Measurements from ENCODE around the gene EPHX1.
"Not testable (repeated sequence)": the region's sequence is repeated elsewhere in the genome, so short reads cannot be mapped to it uniquely, and the experiment has no call there.

Gene EPHX1

DNA sequence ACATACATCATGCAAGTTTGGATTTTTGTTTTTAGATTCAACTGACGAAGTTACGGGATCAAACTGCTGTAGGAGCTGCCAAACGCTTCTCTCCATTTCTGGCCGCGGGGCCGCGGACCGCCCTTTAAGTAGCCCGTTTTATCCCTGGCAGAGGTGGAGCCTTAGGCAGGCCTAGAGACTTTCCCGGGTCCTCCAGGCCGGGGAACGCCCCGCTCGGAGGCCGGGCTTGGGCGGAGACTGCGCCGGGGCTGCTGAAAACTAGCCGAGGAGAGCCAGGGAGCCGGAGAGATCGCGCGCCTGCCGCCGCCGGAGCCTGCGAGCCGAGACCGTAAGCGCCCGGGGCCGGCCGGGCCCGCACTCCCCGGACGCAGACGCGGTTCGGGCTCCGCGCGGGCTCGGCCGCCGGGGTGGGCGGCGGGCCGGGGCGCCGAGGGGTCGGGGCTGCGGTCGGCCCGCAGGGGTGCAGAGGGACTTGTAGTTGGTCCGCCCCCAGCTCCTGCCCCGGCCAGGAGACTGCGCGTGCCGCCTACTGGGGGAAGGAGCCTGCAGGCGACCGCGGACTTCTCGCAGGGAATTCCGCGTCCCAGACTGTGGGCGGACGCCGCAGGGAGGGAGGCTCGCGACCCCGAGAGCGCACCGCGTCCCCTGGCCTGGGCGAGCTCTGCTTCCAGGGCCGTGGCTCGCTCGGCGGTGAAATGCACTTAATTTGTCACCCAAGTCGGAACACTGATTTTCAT lies at the start of gene EPHX1:
TSS of gene EPHX1 (plus strand) at position 283 of the 737 bp plus-strand sequence. CDS start 18,606 bp downstream, outside the sequence.
- DNase-seq, result no peak

DNA sequence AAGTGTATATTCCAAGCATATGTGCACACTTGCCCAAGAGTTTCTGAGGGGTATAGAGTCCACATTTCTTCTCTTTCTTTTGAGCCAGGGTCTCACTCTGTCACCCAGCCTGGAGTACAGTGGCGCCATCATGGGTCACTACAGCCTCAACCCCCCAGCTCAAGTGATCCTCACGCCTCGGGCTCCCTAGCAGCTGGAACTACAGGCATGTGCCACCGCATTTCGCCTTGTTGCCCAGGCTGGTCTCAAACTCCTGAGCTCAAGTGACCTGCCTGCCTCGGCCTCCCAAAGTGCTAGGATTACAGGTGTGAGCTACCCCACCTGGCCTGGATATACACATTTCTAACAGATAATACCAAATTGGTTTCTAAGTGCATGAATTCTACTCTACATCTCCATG lies 49.4 kb upstream of the EPHX1 start:
- DNase-seq, result no peak

DNA sequence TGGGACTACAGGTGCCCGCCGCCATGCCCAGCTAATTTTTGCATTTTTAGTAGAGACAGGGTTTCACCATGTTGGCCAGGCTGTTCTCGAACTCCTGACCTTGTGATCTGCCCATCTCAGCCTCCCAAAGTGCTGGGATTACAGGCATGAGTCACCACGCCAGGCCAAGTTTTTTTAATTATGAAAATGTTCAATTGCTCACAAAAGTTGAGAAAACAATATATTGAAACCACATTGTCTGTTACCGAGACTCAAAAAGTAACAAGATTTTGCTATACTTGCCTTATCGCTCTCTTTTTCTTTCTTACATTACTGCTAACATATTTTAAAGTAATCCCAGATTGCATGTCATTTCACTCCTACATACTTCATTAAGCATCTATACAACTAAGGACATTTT lies 48.5 kb upstream of the EPHX1 start:
- not testable (repeated sequence) for DNase-seq

DNA sequence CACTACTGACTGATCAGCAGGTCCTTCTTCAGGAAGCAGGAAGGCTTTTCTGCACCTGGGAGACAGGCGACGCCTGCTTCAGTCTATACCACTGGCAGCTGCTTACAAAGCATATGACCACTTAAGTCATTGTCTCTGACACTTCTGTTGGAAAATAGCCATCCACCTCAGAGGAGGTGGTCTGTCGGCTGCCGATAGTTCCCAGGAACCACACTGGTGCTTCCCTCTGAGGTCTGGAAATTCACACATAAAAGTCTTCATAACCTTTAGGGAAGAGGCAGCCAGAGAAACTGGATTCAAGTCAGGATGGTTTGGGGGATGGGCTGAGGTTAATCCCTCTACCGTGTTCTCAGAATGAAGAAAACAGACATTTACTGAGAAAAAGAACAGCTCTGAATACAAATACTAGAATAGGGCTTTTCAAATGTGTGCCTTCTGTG lies 47.9 kb upstream of the EPHX1 start:
- no peak for DNase-seq

DNA sequence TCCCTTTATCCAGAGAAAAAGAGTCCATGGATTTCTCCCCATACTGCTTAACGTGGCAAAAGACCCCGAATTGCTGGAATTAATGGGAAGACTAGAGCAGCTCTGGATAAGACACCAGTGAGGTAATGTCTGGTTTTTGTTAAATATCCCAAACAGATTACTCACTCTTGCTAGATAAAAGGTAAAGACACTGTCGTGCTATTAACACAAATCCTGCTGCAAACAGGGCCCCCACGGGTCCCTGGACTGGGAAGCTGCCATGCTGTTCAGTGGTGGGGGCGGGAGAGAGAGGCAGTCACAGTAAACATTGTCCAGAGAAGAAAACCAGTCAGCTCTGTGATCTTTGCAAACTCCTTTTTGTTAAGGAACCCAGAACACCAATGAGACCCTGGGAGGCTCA lies 47.5 kb upstream of the EPHX1 start:
- DNase-seq, result no peak

DNA sequence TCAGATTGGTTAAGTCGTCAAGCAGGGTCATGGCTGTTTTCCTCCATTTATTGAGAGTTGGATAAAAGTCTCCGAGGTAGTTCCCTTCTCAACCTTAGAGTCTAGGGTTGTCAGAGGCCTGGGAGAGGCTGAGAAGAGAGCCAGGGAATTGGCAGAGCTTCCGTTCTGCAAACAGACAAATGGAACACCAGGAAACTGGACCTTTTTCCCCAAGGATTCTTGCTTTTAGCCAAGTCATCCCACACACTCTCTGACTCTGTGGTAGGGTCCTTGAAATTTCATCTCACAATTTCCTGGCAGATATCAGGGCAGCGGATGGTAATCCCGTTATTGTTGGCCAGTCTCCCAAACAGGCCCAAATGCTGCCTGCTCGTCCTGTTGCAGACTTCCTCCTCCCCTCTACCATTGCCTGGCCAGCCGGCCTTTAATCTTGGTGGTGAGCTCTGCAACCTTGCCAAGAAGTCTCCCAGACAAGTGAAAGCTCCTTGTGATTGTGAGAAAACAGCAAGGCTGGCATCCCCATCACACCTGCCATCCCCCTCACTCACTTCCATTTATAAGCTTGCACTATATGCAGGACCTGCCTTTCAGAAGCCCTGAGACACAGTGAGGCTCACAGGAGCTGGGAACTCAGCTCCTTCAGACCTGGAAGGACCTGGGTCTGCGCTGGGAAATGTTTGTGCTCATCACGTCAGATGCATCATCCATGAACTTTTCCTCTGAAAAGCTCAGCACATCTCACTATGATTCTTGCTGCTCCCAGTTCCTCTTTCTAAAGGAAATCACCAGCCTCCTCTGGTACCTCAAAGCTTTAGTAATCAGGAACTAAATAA lies 46.0 kb upstream of the EPHX1 start:
- no peak for DNase-seq

DNA sequence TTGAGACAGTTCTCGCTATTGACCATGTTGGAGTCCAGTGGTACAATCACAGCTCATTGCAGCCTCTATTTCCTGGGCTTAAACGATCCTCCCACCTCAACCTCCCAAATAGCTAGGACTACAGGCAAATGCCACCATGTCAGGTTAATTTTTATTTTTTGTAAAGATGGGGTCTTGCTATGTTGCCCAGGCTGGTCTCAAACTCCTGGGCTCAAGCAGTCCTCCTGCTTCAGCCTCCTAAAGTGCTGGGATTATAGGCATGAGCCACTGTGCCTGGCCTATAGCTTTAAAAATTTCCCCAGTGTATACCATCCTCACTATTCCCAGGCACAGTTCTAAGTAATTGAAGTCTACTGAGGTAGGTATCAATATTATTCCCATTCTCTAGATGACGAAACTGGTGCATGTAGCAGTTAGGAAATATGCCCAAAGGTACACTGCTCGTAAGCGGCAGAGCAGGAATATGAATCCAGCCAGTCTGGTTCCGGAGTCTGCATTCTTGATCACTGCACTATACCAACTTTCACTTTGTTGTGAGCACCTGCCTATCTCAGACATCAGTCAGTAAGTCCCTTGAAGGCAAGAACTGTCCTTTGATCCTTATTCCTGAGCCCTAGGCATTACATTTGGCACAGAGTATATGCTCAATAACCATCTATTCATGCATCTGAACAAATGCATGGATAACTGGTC lies 43.8 kb upstream of the EPHX1 start:
- no peak for DNase-seq

DNA sequence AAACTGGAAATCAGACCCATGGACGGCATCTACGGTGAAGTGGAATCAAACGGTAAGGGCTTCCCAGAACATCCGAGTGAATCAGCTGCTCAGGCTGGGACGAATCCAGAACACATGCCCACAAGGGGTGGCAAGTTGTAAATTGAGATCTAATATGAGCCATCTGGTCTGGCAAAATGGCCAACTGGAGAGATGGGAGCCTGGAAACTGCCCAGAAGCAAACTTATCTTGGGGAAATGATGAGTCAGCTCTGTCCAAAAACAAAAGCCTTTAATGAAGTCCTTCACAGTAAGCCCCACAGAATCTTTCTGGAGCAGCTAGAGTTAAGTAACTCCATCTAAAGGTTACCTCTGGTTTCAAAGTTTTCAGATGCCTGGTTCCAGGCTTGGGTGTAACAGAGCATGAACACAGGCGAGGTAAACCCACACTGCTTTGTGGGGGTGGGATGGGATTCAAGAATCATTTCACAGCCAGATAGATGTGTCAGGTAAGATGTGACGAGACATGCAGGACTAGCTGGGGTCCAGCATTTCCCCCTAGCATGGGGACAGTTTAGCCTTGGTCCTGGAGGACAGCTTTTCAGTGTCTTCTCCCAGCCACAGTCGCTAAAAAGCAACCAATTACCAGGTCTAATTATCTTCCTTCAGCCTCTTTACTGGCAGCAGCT lies 42.8 kb upstream of the EPHX1 start:
- no peak for DNase-seq

DNA sequence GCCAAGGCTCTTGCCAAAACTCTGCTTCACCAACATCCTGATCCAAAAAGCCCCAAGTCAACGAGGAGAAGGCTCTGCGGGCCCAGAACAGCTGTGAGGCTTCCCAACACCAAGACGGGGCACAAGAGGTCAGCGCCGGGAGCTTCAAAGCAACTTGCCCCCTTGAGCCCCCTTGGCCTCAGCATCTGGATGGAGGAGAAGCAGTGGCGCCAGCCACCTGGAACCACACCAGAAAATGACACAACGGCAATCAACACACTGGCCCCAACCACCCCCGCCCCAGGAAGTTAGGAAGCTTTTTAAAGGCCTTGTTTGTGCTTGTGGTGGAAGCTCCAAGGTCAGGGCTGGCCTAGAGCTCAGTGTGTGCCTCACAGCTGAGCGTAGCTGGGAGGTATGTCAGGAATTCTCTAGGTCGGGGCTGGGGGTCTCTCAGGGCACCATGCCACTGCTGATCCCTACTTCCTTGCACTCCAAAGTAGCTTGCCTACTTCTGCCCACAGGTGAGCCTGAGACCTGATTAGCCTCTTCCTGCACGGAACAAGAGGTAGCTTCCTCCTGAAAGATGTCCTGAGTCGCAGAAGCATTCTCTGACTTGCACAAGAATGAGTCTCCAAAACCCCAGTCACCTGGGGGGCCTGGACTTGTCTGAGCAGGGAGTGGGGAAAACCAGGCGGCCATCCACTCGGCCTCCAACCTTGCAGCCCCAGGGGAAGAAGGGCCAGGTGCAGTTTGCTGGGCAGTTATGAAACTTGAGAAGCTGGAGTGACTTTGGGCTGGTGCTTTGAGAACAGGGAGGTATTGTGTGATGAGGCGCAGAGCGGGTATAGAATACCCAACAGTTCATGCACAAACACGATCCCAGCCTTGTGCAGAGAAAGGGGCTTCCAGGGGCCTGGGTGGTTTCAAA lies 42.0 kb upstream of the EPHX1 start:
- no peak for DNase-seq

DNA sequence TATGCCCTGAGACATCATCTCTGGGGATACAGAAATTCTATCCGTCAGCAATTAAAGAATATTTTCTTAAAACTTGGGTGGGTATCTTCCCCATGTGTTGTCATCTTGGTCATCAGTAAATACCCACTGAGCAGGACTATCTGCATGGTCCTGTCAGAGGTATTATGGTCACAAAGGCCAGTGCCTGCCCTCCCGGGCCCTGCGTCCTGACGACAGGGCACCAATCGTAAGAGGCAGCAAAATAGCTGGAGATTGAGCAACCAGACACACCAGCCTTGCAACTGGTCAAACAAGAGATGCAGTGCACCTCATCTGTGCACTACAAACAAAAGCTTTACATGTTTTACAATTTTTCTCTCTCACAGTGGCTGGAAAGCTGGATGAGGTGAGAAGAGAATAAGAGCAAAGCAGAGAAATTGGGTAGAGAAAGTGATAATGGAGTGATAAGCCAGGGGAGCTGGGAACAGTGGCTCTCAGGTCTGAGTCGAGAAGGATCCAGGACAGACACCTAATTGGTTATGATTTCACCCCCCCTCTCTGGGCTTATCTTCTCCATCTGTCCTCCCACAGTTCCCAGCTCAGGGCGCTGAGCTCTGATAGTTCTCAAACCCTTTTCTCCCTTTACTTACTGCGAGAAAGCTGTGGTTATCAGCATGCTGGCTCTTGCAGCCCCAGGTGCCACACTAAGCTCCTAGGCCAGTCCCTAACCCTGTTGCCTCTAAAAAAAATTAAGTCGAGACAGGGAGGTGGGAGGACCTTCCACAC lies 41.1 kb upstream of the EPHX1 start:
- no peak for DNase-seq

DNA sequence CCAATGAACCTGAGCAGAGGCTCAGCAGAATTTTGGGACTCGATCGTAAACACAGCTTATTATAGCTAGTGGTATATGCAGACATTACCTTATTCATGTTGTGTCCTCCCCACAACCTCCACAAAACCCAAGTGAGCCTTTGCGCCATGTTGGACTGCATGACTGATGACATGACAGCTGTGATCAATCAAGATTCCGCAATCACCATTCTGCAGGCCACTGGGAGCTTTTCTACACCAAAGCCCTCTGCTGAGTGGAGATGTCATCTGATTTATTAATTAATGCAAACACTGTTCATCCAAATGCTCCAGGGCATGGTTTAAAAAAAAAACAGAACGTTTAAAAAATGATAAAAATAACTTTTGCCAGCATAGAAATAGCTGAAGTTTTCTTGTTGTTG lies 40.2 kb upstream of the EPHX1 start:
- DNase-seq, result no peak

DNA sequence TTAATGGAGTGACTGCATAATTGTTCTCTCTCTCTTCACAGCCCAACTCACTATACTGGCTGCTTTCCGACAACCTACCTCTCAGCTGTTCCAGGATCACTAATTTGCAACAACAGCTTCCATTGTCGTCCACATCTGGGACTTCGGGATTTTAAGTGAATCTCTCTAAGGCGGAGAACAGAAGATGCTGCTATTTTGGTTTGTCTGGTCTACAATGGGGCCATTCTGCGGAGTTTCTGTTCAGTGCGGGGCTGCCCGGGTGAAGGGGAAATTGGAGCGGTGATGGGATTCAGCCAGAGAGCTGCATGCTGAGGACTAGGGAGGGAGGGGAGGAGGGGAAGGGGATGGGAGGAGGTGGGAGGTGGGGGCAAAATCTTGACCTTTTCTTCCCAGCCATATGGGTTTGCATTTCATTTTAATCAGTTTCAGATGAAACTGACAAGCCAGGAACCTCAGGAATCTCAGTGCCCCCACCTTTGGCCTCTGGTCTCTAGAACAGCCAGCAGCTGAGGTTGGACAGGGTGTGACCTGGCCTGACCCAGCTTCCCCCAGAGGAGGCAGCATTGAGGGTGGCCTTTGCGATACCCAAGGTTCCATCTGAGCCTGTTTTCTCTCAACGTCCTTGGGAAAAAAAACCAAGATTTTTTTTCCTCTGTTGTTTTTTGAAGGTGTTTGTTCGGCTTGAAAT lies 39.2 kb upstream of the EPHX1 start:
- DNase-seq, result no peak

DNA sequence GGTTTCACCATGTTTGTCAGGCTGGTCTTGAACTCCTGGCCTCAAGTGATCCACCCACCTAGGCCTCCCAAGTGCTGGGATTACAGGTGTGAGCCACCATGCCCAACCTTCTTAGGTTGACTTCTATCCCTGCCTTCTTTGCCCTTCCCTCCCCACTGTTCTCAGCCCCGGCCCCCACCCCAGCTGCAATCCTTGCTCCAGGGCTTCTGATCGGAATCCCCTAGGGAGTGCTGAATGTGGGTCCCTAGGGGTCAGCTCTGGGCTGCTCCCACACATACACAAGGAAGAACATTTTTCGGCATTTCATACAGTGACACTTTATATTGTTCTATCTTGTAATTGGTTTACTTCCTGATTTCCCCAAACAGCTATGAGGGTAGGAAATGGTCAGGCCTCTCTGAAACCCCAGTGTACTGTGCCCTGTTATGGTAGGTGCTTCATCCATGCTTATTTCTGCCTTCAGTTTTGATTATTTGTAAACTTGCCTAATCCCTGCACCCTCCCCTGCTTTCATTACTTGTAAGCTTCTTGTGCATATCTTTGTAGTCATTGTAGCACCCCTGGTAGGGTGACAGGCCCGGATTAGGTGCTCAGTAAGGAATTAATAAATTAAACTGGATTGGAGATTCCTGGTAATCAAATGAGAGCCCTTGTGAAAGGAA lies 38.1 kb upstream of the EPHX1 start:
- DNase-seq, result no peak

DNA sequence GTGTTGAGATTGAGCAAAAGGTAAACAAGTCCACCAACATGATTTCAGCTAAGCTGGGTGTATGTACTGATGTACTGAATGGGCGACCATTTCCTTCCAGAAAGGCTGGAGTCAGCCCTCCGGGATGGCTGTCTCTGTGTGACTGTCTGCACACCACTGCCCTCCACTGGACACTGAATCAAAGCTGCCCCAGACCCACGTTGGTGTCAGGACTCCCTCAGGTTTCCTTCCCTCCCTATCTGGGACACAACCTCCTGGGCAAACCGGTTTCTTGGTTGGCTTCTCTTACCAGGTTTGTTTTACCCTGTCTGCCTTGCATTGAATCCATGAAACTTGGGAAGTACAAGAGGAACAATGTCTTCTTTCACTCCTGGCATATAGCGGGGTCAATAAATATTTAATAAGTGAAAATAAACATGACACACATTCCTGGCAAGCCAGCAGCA lies 37.6 kb upstream of the EPHX1 start:
- DNase-seq, result no peak

DNA sequence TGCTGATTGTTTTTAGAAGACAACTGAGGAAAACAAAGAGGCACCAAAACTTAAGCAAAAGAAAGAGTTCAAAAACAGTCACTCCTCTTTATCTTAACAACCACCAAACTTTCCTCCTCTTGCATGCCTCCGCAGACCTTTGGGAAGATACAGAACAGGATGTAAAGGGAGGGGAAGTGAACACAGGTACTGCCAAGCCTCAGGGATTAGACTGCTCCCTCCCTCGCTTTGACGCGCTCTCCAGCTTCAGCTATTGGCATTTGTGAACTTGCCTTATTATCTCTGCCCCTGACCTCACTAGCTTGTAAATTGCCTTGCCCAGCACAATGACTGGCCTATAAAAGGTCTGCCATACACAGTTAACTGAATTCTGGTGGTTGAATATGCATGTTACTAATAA lies 37.1 kb upstream of the EPHX1 start:
- DNase-seq, result no peak

DNA sequence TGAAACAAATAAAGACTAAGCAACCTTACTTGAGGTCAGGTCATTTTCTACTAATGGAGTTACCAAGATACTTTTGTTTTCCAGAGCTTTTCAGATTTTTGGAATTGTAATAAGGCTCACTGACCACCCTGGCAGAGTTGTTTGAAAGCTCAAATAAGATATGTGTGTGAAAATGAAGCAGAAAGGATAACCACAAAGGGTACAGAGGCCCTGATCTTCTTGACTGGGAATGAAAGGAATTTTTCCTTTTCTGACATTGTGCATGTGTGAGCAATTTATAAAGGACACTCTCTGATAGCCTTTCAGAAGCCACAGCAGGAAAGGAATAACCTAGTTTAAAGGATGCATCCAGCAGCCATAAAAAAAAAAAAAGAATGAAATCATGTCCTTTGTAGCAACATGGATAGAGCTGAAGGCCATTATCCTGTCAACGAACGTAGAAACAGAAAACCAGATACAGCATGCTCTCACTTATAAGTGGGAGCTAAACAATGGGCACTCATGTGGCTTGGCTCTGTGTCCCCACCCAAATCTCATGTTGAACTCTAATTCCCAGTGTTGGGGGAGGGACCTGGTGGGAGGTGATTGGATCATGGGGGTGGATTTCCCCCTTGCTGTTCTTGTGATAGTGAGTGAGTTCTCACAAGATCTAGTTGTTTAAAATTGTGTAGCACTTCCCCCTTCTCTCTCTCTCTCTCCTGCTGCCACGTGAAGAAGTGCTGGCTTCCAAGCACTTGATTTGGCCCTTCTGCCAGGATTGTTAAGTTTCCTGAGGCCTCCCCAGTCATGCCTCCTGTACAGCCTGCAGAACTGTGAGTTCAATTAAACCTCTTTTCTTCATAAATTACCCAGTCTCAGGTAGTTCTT lies 35.4 kb upstream of the EPHX1 start:
- no peak for DNase-seq

DNA sequence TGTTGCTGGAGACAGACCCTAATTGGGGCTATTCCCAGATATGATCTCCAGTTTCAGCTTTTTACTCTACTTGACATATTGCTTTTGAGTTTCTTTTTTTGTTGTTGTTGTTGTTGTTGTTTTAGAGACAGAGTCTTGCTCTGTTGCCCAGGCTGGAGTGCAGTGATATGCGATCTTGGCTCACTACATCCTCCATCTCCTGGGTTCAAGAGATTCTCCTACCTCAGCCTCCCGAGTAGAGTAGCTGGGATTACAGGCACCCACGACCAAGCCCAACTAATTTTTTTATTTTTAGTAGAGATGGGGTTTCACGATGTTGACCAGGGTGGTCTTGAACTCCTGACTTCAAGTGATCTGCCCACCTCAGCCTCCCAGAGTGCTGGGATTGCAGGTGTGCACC lies 33.6 kb upstream of the EPHX1 start:
- no peak for DNase-seq

DNA sequence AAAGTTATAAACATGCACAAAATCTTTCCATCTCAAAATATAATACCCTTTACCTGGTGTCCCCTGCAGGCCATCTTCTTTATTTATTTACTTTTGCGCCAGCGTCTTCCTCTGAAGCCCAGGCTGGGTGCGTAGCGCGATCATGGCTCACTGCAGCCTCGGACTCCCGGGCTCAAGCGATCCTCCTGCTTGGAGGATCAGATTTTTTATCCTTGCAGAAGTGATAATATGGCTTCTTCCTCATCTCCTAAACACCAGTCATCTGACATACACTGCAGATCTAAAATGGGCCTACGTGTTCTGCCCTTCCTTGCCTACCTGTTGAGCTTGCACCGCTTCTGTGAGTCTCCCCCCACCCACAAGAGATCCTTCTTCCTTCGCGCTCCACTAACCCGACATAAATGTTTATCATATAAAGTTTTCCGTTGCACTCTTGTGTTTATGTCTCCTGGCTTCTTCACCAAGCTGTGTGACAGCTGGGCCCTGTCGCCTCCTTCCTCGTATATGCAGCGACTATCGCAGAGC lies 32.8 kb upstream of the EPHX1 start:
- DNase-seq, result no peak
